DOHH2 (cell line): ENCODE data around the gene MTHFSD.

Experiments used
- EZH2phosphoT487 ChIP-seq: fragments of 200-600 bp; sonication (generic); IDR thresholded peaks from 2 replicates; pipeline ENCODE4 v1.6.1; 2017; ENCODE audit warnings: borderline replicate concordance, mild to moderate bottlenecking, antibody characterized with exemption, low read length, moderate library complexity, mixed read lengths
- TF ChIP-seq, protein P1 (sequence below): fragments of 200-600 bp; sonication (generic); IDR thresholded peaks from one replicate; pipeline ENCODE4 v1.5.1; 2014; ENCODE audit warnings: antibody characterized with exemption, mild to moderate bottlenecking, low read depth, low read length; ENCODE audit not compliant: poor library complexity, severe bottlenecking

DNA sequence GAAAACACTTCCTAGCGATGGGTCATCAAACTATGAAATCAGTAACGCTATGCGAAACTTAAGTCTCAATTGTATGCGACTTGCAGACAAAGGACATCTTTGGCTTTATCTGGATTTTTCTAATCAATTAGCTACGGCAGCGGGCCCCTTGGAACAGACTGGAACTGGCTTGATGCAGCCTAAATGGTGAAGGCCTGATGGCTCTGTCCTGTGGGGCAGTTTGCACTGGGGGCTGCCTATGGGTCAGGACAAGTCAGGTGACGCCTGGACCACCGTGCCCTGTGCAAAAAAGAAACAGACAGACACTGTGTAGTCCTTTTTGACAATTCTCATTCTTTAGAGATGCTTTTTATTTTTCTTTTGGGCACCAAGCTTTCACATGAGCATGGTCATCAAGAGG is 22.0 kb downstream of the MTHFSD start:
- TF ChIP-seq, protein P1, sequence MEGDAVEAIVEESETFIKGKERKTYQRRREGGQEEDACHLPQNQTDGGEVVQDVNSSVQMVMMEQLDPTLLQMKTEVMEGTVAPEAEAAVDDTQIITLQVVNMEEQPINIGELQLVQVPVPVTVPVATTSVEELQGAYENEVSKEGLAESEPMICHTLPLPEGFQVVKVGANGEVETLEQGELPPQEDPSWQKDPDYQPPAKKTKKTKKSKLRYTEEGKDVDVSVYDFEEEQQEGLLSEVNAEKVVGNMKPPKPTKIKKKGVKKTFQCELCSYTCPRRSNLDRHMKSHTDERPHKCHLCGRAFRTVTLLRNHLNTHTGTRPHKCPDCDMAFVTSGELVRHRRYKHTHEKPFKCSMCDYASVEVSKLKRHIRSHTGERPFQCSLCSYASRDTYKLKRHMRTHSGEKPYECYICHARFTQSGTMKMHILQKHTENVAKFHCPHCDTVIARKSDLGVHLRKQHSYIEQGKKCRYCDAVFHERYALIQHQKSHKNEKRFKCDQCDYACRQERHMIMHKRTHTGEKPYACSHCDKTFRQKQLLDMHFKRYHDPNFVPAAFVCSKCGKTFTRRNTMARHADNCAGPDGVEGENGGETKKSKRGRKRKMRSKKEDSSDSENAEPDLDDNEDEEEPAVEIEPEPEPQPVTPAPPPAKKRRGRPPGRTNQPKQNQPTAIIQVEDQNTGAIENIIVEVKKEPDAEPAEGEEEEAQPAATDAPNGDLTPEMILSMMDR = no peak
- TF ChIP-seq EZH2phosphoT487 = no peak
